Measurements from ENCODE around the gene YLPM1.

The YLPM1 gene

GRCh38 chr14:74793506-74794155, 30.5 kb downstream of the YLPM1 start:
- TF ChIP-seq ZNF274 (IDR thresholded peaks at IDR 0.05; ENCODE audit: low read length) (no peak), ZNF274 (tag by site-specific recombination; IDR thresholded peaks at IDR 0.05; ENCODE audit: borderline replicate concordance) (no peak), ZBTB10 (tag by site-specific recombination; IDR thresholded peaks at IDR 0.05) (no peak), ZNF280C (tag by site-specific recombination; IDR thresholded peaks at IDR 0.05) (no peak), ZNF37A (tag by site-specific recombination; IDR thresholded peaks at IDR 0.05) (no peak), ZNF549 (tag by site-specific recombination; IDR thresholded peaks at IDR 0.05) (no peak)
- H3K9me3 ChIP-seq (ENCODE audit: control insufficient read depth, insufficient read depth, low read depth, low read length), result no peaks in the 10 kb centered on the region
- H3K36me3 ChIP-seq (ENCODE audit: control insufficient read depth in 2 of 2, insufficient read depth in 1 of 2, low read length in 2 of 2), result peaks cover 29 to 47% of the 10 kb centered on the region in 2 experiments
- H3K4me3 ChIP-seq (ENCODE audit: low read depth, low read length), result no peak overlapping the region
- no peak overlapping the region for H3K27ac ChIP-seq (ENCODE audit: extremely low read depth, low read depth, low read length)
- POLR2A ChIA-PET, result interaction anchor here (0.6 kb wide), 1 partner anchor 45 kb away, joined by 3 read pairs; no protein-coding TSS in a partner anchor
- CTCF ChIA-PET, result interaction anchor here (0.7 kb wide), 3 partner anchors 146 to 291 kb away, joined by 3 to 5 read pairs (median 4); no protein-coding TSS in a partner anchor
- no peaks in the 10 kb centered on the region for H3K4me1 ChIP-seq (ENCODE audit: control insufficient read depth, insufficient read depth, low read length)

GRCh38 chr14:74794947-74795346, 31.8 kb downstream of the YLPM1 start:
- POLR2A ChIA-PET, result no interaction called here
- H3K4me1 ChIP-seq (ENCODE audit: control insufficient read depth, insufficient read depth, low read length), result no peaks in the 10 kb centered on the region
- H3K27ac ChIP-seq (ENCODE audit: extremely low read depth, low read depth, low read length), result no peak overlapping the region
- peaks cover 24 to 59% of the 10 kb centered on the region in 2 experiments for H3K36me3 ChIP-seq (ENCODE audit: control insufficient read depth in 2 of 2, insufficient read depth in 1 of 2, low read length in 2 of 2)
- no peak for TF ChIP-seq ZBTB48 (tag by site-specific recombination; IDR thresholded peaks at IDR 0.05)
- no peak for TF ChIP-seq ZFP3 (tag by site-specific recombination; IDR thresholded peaks at IDR 0.05; ENCODE audit: low read depth)
- TF ChIP-seq ZBTB6 (tag by site-specific recombination; IDR thresholded peaks at IDR 0.05), result no peak
- TF ChIP-seq ZNF112 (tag by site-specific recombination; IDR thresholded peaks at IDR 0.05), result no peak
- TF ChIP-seq ZBTB21 (tag by site-specific recombination; IDR thresholded peaks at IDR 0.05), result no peak
- TF ChIP-seq ZNF777 (tag by site-specific recombination; IDR thresholded peaks at IDR 0.05; ENCODE audit: borderline replicate concordance), result no peak
- TF ChIP-seq ZNF76 (tag by site-specific recombination; IDR thresholded peaks at IDR 0.05; ENCODE audit: borderline replicate concordance, low read depth), result no peak
- no peak for TF ChIP-seq TCF7L2 (IDR thresholded peaks at IDR 0.05; ENCODE audit: borderline replicate concordance, low read depth, low read length)
- no peak for TF ChIP-seq ZNF214 (tag by site-specific recombination; IDR thresholded peaks at IDR 0.05; ENCODE audit: borderline replicate concordance)
- no peak for TF ChIP-seq ZNF280C (tag by site-specific recombination; IDR thresholded peaks at IDR 0.05)
- TF ChIP-seq KLF8 (tag by site-specific recombination; IDR thresholded peaks at IDR 0.05), result no peak
- no peak for TF ChIP-seq ZSCAN18 (tag by site-specific recombination; IDR thresholded peaks at IDR 0.05)
- no peak for TF ChIP-seq ZNF404 (tag by site-specific recombination; IDR thresholded peaks at IDR 0.05)
- no peak for TF ChIP-seq ZBTB8A (tag by site-specific recombination; IDR thresholded peaks at IDR 0.05)
- no peaks in the 10 kb centered on the region for H3K9me3 ChIP-seq (ENCODE audit: control insufficient read depth, insufficient read depth, low read depth, low read length)
- CTCF ChIA-PET, result no interaction called here
- H3K4me3 ChIP-seq (ENCODE audit: low read depth, low read length), result no peak overlapping the region

Data from HEK293 (cell line).